Brain microvascular endothelial cell (primary cell): ENCODE measurements around the gene EPHA5.

ENCODE experiments used
- DNase-seq: peaks from one replicate; pipeline ENCODE4 v3.0.0-alpha.2; 2020
- H3K27ac ChIP-seq: fragments of 250-450 bp; sonication (Bioruptor Pico); 2 replicates; pipeline ENCODE4 v1.5.1; 2020; ENCODE audit warnings: mild to moderate bottlenecking, moderate library complexity
- H3K27me3 ChIP-seq: fragments of 250-450 bp; sonication (Bioruptor Pico); replicated peaks from 2 replicates; pipeline ENCODE4 v1.5.1; 2020; ENCODE audit warnings: mild to moderate bottlenecking
- H3K36me3 ChIP-seq: fragments of 250-450 bp; sonication (Bioruptor Pico); replicated peaks from 2 replicates; pipeline ENCODE4 v1.5.1; 2020; ENCODE audit warnings: mild to moderate bottlenecking
- H3K4me3 ChIP-seq: 2 replicates; pipeline ENCODE4 v1.5.1; 2011; ENCODE audit warnings: low read depth, mild to moderate bottlenecking, control low read depth, low read length, moderate library complexity
- in situ Hi-C: cut with HindIII; loops from 2 replicates; pipeline ENCODE4 v1.10.0; 2017; ENCODE audit warnings: low sequenced_read_pairs, low pct_ligation_motif_present
- TF ChIP-seq, protein P1 (sequence below): IDR thresholded peaks from 2 replicates; pipeline ENCODE4 v1.5.1; 2011; ENCODE audit warnings: low read depth, mild to moderate bottlenecking, moderate library complexity, low read length, control low read depth, inconsistent platforms; ENCODE audit errors: missing control alignments

EPHA5 gene

DNA sequence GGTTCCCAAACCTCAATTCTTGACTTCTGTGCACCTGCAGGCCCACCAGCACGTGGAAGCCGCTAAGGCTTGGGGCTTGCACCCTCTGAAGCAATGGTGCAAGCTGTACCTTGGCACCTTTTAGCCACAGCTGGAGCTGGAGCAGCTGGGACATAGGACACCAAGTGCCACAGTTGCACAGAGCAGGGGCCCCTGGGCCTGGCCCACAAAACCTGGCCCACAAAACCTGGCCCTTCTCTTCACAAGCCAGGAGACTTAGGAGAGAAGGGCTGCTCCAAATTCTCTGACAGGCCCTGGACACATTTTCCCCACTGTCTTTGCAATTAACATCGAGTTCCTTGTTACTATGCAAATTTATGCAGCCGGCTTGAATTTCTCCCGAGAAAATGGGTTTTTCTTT is 197.8 kb downstream of the EPHA5 start:
- no peaks in the 10 kb centered on the region for H3K36me3 ChIP-seq
- no peak overlapping the region for H3K4me3 ChIP-seq
- H3K27ac ChIP-seq: no peak overlapping the region
- in situ Hi-C loops: no loop called here
- no peaks in the 10 kb centered on the region for H3K27me3 ChIP-seq
- TF ChIP-seq, protein P1, sequence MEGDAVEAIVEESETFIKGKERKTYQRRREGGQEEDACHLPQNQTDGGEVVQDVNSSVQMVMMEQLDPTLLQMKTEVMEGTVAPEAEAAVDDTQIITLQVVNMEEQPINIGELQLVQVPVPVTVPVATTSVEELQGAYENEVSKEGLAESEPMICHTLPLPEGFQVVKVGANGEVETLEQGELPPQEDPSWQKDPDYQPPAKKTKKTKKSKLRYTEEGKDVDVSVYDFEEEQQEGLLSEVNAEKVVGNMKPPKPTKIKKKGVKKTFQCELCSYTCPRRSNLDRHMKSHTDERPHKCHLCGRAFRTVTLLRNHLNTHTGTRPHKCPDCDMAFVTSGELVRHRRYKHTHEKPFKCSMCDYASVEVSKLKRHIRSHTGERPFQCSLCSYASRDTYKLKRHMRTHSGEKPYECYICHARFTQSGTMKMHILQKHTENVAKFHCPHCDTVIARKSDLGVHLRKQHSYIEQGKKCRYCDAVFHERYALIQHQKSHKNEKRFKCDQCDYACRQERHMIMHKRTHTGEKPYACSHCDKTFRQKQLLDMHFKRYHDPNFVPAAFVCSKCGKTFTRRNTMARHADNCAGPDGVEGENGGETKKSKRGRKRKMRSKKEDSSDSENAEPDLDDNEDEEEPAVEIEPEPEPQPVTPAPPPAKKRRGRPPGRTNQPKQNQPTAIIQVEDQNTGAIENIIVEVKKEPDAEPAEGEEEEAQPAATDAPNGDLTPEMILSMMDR: no peak
- no peak for DNase-seq

DNA sequence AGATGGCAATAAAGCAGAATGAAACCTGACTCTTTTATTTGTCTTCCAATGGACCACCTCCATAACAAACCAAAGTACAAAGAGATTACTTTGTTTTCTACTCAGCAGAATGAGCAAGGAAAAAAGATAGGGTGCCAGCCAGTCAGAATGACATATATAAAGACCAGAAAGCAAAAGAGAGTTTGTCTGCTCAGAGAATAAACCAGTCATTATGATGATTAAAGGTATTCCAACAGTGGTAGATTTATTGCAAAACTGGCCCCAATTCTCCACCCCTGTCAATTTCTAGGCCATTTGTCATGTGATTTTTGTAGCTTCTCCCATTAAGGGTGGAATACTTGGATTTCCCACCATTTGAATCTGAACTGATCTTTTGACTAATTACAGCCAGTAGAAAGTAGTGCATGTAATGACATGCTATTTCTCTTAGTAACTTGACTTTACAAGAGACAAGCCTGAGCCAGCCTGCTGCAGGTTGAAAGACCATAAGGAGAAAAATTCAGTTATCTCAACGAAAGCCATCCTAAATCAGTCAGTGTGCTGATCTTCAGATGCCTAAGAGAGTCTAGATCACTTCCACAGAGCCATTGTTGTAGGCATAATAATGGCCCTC is 203.1 kb downstream of the EPHA5 start:
- no peak for DNase-seq
- in situ Hi-C loops: no loop called here
- Histone ChIP-seq H3K27ac (no peak overlapping the region), H3K36me3 (no peaks in the 10 kb centered on the region), H3K27me3 (no peaks in the 10 kb centered on the region), H3K4me3 (no peak overlapping the region)
- TF ChIP-seq, protein P1: no peak

DNA sequence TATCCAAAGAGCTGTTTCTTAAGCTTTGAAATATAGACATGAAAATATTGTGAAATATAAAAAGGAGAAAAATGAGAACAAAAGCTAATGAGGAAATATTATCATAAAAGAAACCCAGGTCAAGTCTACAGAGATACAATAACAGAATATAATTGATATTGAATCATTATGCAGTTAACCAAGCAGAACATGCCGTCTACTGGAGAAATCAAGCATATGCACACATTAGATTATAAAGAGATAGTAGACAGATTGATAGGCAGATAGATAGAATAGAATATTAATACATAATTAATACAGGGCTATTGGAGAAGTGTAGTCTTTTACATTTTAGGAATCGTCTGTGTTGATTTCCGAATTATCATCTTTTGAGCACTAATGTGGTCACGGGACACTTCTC is 208.5 kb downstream of the EPHA5 start:
- no peak overlapping the region for H3K27ac ChIP-seq
- H3K27me3 ChIP-seq: no peaks in the 10 kb centered on the region
- H3K36me3 ChIP-seq: no peaks in the 10 kb centered on the region
- no peak for DNase-seq
- TF ChIP-seq, protein P1: no peak
- H3K4me3 ChIP-seq: no peak overlapping the region
- in situ Hi-C loops: no loop called here

DNA sequence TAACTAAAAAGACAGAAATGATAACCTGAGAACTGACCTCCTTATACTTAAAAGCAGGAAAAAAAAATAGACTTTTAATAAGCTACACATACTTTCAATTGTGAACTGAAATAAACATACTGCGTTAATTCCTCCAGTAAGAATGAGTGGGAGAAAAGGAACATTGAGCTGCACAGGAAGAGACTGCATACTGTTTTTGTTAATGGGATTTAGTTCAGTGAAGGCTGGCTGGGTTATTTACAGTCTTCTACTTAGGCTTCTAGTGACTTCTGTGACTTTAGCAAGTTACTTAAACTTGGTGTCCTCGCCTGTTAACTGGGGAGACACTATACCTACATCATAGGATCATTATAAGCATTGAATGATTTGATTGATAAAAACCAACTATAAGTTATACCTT is 213.3 kb downstream of the EPHA5 start:
- Histone ChIP-seq H3K27me3 (no peaks in the 10 kb centered on the region), H3K4me3 (no peak overlapping the region), H3K27ac (no peak overlapping the region), H3K36me3 (no peaks in the 10 kb centered on the region)
- DNase-seq: no peak
- TF ChIP-seq, protein P1: no peak
- in situ Hi-C loops: no loop called here

DNA sequence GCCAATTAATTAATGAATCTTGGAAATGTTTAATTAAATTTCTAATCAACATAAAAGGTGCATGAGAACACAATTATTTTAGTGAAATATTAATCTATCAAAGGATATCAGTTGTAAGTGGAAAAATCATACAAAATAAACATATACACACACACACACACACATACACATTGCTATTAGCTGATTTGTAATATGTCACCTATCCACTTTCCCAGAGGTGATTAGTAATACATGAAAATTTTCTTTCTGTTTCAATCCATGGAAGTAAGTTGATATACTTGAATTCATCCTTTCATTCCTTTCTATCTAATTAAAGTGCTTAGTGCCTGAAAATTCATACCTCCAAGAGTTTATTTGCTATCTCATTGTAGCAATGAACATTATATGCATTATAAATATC is 213.7 kb downstream of the EPHA5 start:
- Histone ChIP-seq H3K27me3 (no peaks in the 10 kb centered on the region), H3K4me3 (no peak overlapping the region), H3K36me3 (no peaks in the 10 kb centered on the region), H3K27ac (no peak overlapping the region)
- in situ Hi-C loops: no loop called here
- no peak for DNase-seq
- TF ChIP-seq, protein P1: no peak

DNA sequence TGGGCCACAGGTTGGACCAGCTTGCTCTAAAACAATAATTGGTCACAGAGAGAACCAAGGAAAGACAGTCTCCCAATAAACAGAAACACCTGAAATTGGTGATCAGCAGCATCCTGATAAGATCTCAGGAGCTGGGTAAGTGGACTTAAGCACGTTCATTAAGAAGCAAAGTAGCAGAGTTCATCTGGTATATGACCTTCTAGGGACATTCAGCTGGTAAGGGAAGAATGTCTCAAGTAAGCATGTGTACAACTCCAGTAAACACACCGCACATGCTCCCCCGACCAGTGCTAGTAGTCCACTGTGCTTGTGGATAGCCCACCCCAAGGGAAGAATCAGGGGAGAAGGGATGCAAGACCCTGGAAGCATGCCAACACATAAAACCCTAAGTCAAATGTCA is 216.9 kb downstream of the EPHA5 start:
- Histone ChIP-seq H3K4me3 (no peak overlapping the region), H3K36me3 (no peaks in the 10 kb centered on the region), H3K27ac (no peak overlapping the region), H3K27me3 (no peaks in the 10 kb centered on the region)
- DNase-seq: no peak
- TF ChIP-seq, protein P1: no peak
- in situ Hi-C loops: no loop called here
